Measurements from ENCODE around the gene NR2F6.

- TF ChIP-seq, protein P1, sequence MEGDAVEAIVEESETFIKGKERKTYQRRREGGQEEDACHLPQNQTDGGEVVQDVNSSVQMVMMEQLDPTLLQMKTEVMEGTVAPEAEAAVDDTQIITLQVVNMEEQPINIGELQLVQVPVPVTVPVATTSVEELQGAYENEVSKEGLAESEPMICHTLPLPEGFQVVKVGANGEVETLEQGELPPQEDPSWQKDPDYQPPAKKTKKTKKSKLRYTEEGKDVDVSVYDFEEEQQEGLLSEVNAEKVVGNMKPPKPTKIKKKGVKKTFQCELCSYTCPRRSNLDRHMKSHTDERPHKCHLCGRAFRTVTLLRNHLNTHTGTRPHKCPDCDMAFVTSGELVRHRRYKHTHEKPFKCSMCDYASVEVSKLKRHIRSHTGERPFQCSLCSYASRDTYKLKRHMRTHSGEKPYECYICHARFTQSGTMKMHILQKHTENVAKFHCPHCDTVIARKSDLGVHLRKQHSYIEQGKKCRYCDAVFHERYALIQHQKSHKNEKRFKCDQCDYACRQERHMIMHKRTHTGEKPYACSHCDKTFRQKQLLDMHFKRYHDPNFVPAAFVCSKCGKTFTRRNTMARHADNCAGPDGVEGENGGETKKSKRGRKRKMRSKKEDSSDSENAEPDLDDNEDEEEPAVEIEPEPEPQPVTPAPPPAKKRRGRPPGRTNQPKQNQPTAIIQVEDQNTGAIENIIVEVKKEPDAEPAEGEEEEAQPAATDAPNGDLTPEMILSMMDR (conservative IDR thresholded peaks at IDR 0.05; ENCODE audit: low read depth in 2 of 2), result no peak
- TF ChIP-seq, protein P2, sequence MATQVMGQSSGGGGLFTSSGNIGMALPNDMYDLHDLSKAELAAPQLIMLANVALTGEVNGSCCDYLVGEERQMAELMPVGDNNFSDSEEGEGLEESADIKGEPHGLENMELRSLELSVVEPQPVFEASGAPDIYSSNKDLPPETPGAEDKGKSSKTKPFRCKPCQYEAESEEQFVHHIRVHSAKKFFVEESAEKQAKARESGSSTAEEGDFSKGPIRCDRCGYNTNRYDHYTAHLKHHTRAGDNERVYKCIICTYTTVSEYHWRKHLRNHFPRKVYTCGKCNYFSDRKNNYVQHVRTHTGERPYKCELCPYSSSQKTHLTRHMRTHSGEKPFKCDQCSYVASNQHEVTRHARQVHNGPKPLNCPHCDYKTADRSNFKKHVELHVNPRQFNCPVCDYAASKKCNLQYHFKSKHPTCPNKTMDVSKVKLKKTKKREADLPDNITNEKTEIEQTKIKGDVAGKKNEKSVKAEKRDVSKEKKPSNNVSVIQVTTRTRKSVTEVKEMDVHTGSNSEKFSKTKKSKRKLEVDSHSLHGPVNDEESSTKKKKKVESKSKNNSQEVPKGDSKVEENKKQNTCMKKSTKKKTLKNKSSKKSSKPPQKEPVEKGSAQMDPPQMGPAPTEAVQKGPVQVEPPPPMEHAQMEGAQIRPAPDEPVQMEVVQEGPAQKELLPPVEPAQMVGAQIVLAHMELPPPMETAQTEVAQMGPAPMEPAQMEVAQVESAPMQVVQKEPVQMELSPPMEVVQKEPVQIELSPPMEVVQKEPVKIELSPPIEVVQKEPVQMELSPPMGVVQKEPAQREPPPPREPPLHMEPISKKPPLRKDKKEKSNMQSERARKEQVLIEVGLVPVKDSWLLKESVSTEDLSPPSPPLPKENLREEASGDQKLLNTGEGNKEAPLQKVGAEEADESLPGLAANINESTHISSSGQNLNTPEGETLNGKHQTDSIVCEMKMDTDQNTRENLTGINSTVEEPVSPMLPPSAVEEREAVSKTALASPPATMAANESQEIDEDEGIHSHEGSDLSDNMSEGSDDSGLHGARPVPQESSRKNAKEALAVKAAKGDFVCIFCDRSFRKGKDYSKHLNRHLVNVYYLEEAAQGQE (IDR thresholded peaks at IDR 0.05; ENCODE audit: unreplicated experiment), result no peak
- TF ChIP-seq, protein P3, sequence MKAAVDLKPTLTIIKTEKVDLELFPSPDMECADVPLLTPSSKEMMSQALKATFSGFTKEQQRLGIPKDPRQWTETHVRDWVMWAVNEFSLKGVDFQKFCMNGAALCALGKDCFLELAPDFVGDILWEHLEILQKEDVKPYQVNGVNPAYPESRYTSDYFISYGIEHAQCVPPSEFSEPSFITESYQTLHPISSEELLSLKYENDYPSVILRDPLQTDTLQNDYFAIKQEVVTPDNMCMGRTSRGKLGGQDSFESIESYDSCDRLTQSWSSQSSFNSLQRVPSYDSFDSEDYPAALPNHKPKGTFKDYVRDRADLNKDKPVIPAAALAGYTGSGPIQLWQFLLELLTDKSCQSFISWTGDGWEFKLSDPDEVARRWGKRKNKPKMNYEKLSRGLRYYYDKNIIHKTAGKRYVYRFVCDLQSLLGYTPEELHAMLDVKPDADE (IDR thresholded peaks at IDR 0.05), result no peak
- no peak for TF ChIP-seq POLR2AphosphoS5 (IDR thresholded peaks at IDR 0.05; ENCODE audit: low read depth)
- TF ChIP-seq EZH2 (IDR thresholded peaks at IDR 0.05; ENCODE audit: low read depth, unreplicated experiment), result no peak
- TF ChIP-seq EZH2phosphoT487 (IDR thresholded peaks at IDR 0.05; ENCODE audit: unreplicated experiment), result no peak
- TF ChIP-seq JUNB (IDR thresholded peaks at IDR 0.05; ENCODE audit: unreplicated experiment), result no peak
- no peak for TF ChIP-seq CREB1 (CRISPR knock-in tag; IDR thresholded peaks at IDR 0.05; ENCODE audit: low read depth)
- no peak for TF ChIP-seq ZNF462 (CRISPR knock-in tag; IDR thresholded peaks at IDR 0.05)
- no peak for TF ChIP-seq ZNF331 (CRISPR knock-in tag; IDR thresholded peaks at IDR 0.05; ENCODE audit: low read depth)
- TF ChIP-seq NANOG (IDR thresholded peaks at IDR 0.05; ENCODE audit: borderline replicate concordance), result no peak
- no peak for TF ChIP-seq STAT1 (IDR thresholded peaks at IDR 0.05; ENCODE audit: unreplicated experiment)
Observed at GRCh38 chr19:17219286-17219685, 26.4 kb downstream of the NR2F6 start.

All from GM23338 (cell line).